Activated CD8-positive, alpha-beta memory T cell treated with anti-CD3 and anti-CD28 coated beads for 4 hours (primary cell): ENCODE data around the gene CTSL.

Source experiments
- DNase-seq, 2 donors: peaks; one replicate each; pipeline ENCODE4 v3.0.0-alpha.2; 2020; ENCODE audit warnings: low read depth in 2 of 2

The CTSL gene

DNA sequence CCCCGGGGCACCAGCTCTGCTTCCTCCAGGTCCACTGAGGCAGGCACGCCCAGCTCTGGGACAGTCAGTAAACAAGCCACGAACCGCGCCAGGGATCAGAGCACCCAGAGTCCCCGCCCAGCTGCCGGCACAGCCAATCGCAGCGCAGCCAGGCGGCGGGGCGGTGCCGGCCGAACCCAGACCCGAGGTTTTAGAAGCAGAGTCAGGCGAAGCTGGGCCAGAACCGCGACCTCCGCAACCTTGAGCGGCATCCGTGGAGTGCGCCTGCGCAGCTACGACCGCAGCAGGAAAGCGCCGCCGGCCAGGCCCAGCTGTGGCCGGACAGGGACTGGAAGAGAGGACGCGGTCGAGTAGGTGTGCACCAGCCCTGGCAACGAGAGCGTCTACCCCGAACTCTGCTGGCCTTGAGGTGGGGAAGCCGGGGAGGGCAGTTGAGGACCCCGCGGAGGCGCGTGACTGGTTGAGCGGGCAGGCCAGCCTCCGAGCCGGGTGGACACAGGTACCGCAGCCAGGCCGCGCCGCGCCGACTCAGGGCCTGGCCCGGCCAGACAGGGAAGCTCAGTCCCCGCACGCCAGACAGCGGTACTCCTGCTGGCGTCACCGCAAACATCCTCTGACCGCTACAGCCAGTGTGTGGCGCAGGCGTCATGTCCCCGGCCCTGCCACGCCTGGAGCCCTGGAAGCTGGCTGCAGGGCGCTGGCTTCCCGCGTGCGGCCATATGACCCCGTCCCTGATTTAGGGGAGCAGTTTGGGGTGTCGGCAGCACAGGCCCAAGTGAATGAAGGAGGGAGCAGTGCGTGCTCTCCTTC, at the start of gene CTSL:
CTSL (plus strand) TSS at position 220 of the 810 bp plus-strand sequence. CDS start 1,485 bp downstream, outside the sequence.
- peak in 1 of 2 donors; percentile 3 for DNase-seq

GRCh38 chr9:87676976-87677775, 48.7 kb upstream of the CTSL start:
- DNase-seq, result no peak

DNA sequence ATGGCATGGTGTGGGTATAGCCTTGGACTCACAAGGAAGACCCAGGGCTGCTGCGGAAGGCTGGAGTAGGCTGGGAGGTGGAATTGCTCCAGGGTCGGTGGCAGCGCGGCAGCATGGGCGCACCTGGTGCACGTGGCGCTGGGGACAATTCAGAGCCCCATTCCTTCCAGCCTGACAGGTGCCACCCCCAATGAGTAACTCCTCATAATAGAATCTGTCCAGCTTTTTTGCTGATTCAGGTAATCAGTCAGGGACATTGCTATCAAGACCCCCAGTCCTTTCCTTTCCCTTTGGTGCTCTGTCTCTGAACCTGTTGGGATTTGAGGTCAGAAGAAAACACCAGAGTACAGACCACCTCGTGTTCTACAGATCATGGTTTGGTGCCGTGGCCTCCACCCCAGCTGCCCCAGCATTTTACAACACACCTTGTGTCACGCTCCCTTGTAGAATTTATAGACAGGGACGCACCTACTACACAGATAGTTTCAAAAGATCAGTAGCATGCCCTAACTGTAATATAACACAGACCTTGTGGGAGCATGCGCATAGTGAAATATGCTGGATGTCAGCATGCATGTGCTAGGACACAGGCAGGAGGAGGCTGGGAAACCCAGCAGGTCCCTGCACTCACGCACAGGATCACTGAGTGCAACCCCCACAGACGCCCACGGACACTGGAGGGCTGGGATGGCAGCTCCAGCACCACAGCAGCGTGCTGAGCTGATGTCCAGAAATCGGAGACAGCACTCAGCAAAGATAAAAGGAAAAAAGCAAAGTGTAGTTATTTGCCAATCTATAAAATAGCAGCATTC, 47.9 kb upstream of the CTSL start:
- DNase-seq, result no peak

GRCh38 chr9:87678650-87679355, 47.1 kb upstream of the CTSL start:
- no peak for DNase-seq

DNA sequence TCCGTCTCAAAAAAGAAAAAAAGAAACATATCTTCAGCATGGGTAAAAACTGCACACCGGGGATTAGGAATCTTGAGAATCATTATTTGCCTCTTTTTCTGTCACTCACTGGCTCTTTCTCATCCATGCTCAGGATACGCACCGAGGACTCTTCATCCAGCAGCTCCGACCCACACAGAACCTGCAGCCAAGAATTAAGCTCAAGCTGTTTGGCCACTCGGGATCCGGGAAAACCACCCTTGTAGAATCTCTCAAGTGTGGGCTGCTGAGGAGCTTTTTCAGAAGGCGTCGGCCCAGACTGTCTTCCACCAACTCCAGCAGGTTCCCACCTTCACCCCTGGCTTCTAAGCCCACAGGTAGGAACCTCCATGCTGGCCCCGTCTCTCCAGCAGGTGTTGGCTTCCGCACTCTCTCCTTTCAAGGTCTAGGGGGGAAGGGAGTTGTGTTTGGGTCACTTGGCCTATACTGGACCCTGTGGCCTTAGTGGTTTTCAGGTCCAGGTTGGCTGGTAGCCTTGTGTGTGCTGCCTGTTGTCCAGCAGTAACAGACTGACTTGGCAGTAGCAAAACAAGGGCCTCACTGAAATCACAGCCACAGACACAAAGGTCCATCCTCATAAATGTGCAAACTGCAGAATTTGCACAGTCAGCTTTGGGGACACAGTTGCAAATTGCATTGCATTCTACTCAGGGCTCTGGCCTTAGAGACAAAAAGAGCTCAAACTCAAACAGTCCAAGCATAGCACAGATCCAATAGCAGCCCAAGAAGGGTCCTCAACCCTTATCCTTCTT, 44.5 kb upstream of the CTSL start:
- DNase-seq, result no peak

- no peak for DNase-seq
These were observed 43.8 kb upstream of the CTSL start for GRCh38 chr9:87682085-87682484.

DNA sequence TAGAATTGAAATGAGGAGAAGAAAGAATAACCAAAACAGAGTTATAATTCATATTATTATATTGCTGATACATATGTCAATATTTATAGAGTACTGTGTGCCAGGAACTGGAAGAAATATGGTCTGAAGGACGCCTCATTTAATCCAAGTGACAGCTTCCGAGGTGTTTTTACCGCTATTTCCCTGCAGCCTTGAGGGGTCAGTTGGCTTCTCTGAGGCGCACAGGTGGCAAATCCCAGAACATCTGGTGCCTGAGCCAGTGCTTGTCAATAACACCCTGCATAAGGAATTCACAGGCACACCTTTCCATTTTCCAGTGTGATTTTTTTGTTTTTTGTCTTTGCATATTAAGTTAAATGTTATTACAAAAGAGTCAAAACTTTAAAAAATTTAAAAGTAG, 43.3 kb upstream of the CTSL start:
- no peak for DNase-seq

DNA sequence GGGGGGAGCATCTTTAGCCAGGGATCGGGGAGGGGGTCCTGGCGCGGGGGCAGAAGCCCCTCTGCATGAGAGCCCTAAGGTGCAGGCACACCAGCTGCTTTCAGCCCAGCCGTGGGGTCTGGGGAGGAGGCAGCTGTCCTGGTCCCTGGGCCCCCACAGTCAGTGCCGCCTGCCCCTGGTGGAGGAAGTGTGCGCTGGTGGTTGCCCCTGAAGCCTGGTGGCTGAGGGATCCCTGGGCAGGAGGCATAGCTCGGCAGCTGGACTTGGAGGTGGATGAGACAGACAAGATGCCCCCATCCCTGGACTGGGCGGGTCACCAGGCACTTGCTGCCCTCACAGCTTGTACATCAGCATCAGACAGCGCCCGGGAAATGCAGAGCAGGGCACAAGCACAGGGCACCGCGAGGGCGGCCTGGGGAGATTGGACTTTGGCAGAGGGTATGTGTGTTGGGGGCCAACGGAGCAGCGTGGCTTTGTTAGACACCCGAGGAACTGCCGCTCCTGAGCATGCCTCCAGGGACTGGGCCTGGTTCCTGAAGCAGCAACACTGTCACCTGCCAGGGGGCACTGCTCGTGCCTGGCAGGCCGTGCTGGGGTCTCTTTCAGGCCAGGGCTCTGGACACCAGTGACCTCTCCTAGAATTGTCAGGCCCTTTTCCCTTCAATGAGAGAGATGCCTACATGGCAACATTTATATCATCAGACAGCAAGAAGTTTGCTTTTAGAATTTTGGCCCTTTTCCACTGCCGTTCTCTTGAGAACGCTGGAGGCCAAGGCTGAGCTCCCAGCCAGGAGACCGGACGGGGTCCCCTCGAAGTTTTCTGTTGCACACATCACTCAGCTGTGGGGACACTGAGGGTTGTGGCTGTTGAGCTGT, 41.9 kb upstream of the CTSL start:
- no peak for DNase-seq

- no peak for DNase-seq
These were observed 41.2 kb upstream of the CTSL start for GRCh38 chr9:87684627-87685219.

- DNase-seq, result no peak
These were observed 40.5 kb upstream of the CTSL start for GRCh38 chr9:87685441-87685840.

DNA sequence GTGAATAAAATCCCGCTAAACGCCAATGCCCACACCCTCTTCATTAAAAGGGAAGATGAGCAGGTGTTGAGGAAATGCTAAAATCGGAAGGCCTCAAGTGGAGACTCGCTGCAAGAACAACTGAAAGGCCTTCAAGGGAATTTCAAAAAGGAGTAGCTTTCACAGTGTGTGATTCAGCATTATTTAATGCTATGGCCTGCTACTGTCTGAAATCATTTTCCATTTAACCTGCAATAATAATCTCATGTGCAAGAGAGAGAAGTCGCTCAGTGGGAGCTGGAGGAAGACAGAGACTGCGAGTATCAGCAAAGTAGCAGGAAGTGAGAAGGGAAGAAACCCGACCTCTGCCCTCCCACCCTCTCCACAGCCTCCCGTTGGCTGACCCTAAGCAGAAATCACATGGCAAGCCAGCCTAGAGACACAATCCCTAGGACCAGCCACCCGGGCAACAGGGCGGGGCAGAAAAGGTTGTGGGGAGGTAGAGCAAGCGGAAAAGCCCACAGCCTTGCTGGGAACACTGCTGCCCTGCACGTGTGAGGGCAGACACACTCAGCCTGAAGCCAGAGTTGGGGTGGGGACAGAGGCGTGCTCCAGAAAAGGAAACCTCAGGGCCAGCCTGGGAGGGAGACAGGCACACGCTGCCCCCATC, 39.9 kb upstream of the CTSL start:
- no peak for DNase-seq

DNA sequence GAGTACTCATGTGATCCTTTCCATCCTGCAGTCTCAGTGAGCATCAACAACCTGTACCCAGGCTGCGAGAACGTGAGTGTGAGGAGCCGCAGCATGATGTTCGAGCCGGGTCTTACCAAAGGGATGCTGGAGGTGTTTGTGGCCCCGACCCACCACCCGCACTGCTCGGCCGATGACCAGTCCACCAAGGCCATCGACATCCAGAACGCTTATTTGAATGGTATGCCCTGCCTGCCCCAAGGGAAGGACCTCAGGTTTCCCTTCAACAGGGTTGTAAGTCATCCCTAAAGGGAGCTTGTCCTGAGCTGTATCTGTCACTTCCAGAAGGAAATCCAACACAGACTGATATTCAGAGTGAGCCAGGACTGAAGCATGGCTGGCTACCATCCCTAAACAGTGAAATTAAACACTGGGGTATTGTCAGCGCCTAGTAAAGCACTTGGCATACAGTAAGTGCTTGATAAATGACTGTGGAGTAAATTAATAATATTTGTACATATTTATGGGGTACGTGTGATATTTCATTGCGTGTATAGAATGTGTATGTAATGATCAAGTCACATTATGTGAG, 39.3 kb upstream of the CTSL start:
- no peak for DNase-seq

- DNase-seq, result no peak
These were observed 38.7 kb upstream of the CTSL start for GRCh38 chr9:87687207-87687606.

- DNase-seq, result no peak
These were observed 31.6 kb upstream of the CTSL start for GRCh38 chr9:87694236-87694755.

DNA sequence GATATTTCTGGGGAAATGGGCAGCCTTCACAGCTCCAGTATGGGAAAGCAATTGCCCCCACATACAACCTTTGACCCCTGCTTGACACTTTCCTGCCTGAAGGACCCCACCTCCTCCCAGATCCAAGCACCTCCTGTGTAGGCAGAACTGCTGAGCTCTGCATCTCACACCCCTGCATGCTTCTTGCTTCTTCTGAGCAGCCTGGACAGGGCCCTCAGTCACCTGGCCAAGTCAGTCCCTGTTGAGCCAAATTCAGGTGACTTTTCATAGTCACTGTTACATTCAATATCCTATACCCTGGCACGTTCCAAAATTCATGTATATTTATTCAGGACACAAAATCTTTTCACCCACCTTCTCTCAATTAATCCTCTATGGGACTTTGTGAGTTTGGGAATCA, 30.4 kb upstream of the CTSL start:
- no peak for DNase-seq

GRCh38 chr9:87696641-87697040, 29.3 kb upstream of the CTSL start:
- DNase-seq, result no peak

DNA sequence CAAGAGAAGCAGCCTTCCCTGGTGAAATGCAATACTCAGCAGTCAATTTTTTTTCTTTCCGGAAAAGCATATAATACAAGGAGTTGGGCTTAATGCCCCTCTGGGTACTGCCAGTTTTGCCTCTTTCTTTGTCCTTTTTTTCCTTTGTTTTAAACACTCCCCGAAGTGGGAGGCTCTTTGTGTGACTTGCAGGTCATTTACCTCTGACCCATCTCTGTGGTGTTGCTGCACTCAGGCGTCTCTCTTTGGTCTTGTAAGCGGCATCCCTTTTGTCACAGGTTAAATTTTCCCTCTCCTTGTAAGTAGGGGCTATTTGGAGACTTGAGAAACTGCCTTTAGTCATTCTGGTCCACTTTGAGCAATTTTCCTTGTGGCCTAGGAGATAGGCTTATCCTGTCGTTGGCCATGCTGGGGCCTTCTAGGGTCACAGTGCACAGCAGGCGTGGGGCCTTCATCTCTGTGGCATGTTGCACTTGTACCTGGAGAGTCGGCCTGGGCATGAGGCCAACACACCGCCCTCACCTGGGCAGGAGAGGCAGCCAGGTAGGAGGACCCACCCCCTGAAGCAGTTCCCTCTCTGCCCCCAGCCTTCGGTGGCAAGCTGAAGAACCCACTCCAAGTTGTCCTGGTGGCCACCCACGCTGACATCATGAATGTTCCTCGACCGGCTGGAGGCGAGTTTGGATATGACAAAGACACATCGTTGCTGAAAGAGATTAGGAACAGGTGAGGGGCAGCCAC, 27.7 kb upstream of the CTSL start:
- no peak for DNase-seq

- no peak for DNase-seq
These were observed 26.1 kb upstream of the CTSL start for GRCh38 chr9:87699835-87700234.
